ENCODE results near the gene ATF7IP2. TPM values are rescaled to one million over a fixed set of nuclear protein-coding genes. Genes with fewer than 3 reads are reported as not detected.

ATF7IP2 gene
- total and polyA plus RNA-seq, 2 of the 13 experiments (the other 11 are each of a cell fraction or from before 2014, with no cell fraction given), result 117 to 217 TPM

DNA sequence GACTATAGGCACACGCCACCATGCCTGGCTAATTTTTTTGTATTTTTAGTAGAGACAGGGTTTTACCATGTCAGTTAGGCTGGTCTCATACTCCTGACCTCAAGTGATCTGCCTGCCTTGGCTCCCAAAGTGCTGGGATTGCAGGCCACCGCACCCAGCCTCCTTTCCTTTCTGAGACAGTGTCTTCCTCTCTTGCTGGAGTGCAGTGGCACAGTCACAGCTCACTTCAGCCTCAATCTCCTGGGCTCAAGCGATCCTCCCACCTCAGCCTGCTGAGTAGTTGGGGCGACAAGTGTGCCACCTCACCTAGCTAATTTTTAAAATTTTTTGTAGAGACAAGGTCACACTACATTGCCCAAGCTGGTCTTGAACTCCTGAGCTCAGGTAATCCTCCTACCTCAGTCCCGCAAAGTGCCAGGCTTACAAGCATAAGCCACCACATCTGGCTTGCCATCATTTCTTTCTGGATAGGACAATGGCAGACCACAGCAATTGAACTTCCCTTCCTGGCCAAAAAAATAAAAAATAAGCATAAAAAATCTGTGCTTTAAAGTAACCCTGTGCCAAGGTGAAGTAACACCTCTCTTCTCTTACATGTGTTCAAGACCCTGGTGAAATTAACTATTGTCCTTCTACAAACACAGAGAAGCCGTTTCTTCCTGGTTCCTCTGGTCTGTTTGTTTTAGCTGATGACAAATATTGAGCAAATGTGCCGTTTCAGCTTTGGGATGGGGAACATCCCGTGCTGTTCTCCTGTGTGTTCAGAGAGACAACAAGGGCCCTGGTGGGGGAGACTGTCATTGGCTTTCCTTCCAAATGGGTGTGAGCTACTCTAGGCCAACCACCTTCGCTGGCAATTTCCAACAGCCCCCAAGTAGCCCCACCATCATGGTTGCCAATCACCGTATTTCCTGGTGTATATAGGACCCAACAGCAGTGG, 134.3 kb downstream of the ATF7IP2 start (continued):
- TF ChIP-seq HNRNPK (IDR thresholded peaks at IDR 0.05; ENCODE audit: low read depth, low read length, poor library complexity, severe bottlenecking) (no peak), ZNF614 (CRISPR knock-in tag; IDR thresholded peaks at IDR 0.05; ENCODE audit: borderline replicate concordance) (peak; percentile 26; the same call in 1 of the 2 replicates), NFRKB (IDR thresholded peaks at IDR 0.05) (no peak), TBX2 (CRISPR knock-in tag; IDR thresholded peaks at IDR 0.05; ENCODE audit: borderline replicate concordance) (peak; percentile 87), NFYC (CRISPR knock-in tag; IDR thresholded peaks at IDR 0.05) (peak; percentile 65; the same call in 1 of the 2 replicates), NFIC (IDR thresholded peaks at IDR 0.05; ENCODE audit: low read length) (no peak), ZNF235 (CRISPR knock-in tag; IDR thresholded peaks at IDR 0.05; ENCODE audit: borderline replicate concordance) (0 out of 2 replicates have a peak, but pooled peaks have one; percentile 48), MED13 (CRISPR knock-in tag; IDR thresholded peaks at IDR 0.05) (no peak), CBX2 (IDR thresholded peaks at IDR 0.05; ENCODE audit: low read depth, low read length) (no peak), CBX2 (CRISPR knock-in tag; IDR thresholded peaks at IDR 0.05; ENCODE audit: low read depth) (no peak), YY1 (IDR thresholded peaks at IDR 0.05; ENCODE audit: insufficient read depth, insufficient replicate concordance, low read depth, low read length) (peak; percentile 79), SAP130 (CRISPR knock-in tag; IDR thresholded peaks at IDR 0.05; ENCODE audit: low read depth) (peak; percentile 84), CHD2 (IDR thresholded peaks at IDR 0.05; ENCODE audit: low read depth, low read length) (0 out of 2 replicates have a peak, but pooled peaks have one; percentile 29), SMAD3 (CRISPR knock-in tag; IDR thresholded peaks at IDR 0.05) (peak; percentile 83), ZNF570 (CRISPR knock-in tag; IDR thresholded peaks at IDR 0.05; ENCODE audit: borderline replicate concordance) (no peak)
- TF ChIP-seq, protein P1, sequence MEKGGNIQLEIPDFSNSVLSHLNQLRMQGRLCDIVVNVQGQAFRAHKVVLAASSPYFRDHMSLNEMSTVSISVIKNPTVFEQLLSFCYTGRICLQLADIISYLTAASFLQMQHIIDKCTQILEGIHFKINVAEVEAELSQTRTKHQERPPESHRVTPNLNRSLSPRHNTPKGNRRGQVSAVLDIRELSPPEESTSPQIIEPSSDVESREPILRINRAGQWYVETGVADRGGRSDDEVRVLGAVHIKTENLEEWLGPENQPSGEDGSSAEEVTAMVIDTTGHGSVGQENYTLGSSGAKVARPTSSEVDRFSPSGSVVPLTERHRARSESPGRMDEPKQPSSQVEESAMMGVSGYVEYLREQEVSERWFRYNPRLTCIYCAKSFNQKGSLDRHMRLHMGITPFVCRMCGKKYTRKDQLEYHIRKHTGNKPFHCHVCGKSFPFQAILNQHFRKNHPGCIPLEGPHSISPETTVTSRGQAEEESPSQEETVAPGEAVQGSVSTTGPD (CRISPR knock-in tag; IDR thresholded peaks at IDR 0.05), result 0 out of 2 replicates have a peak, but pooled peaks have one; percentile 30
- TF ChIP-seq, protein P2, sequence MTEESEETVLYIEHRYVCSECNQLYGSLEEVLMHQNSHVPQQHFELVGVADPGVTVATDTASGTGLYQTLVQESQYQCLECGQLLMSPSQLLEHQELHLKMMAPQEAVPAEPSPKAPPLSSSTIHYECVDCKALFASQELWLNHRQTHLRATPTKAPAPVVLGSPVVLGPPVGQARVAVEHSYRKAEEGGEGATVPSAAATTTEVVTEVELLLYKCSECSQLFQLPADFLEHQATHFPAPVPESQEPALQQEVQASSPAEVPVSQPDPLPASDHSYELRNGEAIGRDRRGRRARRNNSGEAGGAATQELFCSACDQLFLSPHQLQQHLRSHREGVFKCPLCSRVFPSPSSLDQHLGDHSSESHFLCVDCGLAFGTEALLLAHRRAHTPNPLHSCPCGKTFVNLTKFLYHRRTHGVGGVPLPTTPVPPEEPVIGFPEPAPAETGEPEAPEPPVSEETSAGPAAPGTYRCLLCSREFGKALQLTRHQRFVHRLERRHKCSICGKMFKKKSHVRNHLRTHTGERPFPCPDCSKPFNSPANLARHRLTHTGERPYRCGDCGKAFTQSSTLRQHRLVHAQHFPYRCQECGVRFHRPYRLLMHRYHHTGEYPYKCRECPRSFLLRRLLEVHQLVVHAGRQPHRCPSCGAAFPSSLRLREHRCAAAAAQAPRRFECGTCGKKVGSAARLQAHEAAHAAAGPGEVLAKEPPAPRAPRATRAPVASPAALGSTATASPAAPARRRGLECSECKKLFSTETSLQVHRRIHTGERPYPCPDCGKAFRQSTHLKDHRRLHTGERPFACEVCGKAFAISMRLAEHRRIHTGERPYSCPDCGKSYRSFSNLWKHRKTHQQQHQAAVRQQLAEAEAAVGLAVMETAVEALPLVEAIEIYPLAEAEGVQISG (CRISPR knock-in tag; IDR thresholded peaks at IDR 0.05), result peak; percentile 41; the same call in 1 of the 2 replicates
- TF ChIP-seq, protein P3, sequence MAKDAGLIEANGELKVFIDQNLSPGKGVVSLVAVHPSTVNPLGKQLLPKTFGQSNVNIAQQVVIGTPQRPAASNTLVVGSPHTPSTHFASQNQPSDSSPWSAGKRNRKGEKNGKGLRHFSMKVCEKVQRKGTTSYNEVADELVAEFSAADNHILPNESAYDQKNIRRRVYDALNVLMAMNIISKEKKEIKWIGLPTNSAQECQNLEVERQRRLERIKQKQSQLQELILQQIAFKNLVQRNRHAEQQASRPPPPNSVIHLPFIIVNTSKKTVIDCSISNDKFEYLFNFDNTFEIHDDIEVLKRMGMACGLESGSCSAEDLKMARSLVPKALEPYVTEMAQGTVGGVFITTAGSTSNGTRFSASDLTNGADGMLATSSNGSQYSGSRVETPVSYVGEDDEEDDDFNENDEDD (CRISPR knock-in tag; IDR thresholded peaks at IDR 0.05; ENCODE audit: borderline replicate concordance), result peak; percentile 32; the same call in 1 of the 2 replicates
- TF ChIP-seq, protein P4, sequence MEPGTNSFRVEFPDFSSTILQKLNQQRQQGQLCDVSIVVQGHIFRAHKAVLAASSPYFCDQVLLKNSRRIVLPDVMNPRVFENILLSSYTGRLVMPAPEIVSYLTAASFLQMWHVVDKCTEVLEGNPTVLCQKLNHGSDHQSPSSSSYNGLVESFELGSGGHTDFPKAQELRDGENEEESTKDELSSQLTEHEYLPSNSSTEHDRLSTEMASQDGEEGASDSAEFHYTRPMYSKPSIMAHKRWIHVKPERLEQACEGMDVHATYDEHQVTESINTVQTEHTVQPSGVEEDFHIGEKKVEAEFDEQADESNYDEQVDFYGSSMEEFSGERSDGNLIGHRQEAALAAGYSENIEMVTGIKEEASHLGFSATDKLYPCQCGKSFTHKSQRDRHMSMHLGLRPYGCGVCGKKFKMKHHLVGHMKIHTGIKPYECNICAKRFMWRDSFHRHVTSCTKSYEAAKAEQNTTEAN (CRISPR knock-in tag; conservative IDR thresholded peaks at IDR 0.05), result 0 out of 2 replicates have a peak, but pooled peaks have one; percentile 17
- TF ChIP-seq, protein P5, sequence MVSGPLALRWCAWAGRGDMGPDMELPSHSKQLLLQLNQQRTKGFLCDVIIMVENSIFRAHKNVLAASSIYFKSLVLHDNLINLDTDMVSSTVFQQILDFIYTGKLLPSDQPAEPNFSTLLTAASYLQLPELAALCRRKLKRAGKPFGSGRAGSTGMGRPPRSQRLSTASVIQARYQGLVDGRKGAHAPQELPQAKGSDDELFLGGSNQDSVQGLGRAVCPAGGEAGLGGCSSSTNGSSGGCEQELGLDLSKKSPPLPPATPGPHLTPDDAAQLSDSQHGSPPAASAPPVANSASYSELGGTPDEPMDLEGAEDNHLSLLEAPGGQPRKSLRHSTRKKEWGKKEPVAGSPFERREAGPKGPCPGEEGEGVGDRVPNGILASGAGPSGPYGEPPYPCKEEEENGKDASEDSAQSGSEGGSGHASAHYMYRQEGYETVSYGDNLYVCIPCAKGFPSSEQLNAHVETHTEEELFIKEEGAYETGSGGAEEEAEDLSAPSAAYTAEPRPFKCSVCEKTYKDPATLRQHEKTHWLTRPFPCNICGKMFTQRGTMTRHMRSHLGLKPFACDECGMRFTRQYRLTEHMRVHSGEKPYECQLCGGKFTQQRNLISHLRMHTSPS (CRISPR knock-in tag; IDR thresholded peaks at IDR 0.05; ENCODE audit: low read depth), result peak; percentile 59; the same call in 1 of the 2 replicates
